HG03159 (cell line): Measurements from ENCODE around the gene SESN2.

Experiments
- ATAC-seq: cut with Tn5 transposase; IDR thresholded peaks from one replicate; pipeline ENCODE4 v1.9.1; 2021; ENCODE audit warnings: mild to moderate bottlenecking, moderate library complexity; ENCODE audit not compliant: unreplicated experiment

The SESN2 gene

GRCh38 chr1:28249013-28249865 is 10.1 kb upstream of the SESN2 start:
- no peak for ATAC-seq

- no peak for ATAC-seq
These were observed 9.4 kb upstream of the SESN2 start for GRCh38 chr1:28249866-28250295.

GRCh38 chr1:28256197-28256827 is 3.0 kb upstream of the SESN2 start:
- no peak for ATAC-seq

GRCh38 chr1:28257736-28258135 is 1.6 kb upstream of the SESN2 start:
- no peak for ATAC-seq

- ATAC-seq = no peak
These were observed 578 bp upstream of the SESN2 start for GRCh38 chr1:28258628-28259251.

GRCh38 chr1:28259934-28260802 is 850 bp downstream of the SESN2 start:
- no peak for ATAC-seq

GRCh38 chr1:28260803-28261174 is 1.5 kb downstream of the SESN2 start:
- no peak for ATAC-seq

- no peak for ATAC-seq
These were observed 5.6 kb downstream of the SESN2 start for GRCh38 chr1:28264897-28265296.

GRCh38 chr1:28265577-28265976 is 6.3 kb downstream of the SESN2 start:
- no peak for ATAC-seq

GRCh38 chr1:28266920-28267322 is 7.6 kb downstream of the SESN2 start:
- no peak for ATAC-seq

- ATAC-seq = no peak
These were observed 8.3 kb downstream of the SESN2 start for GRCh38 chr1:28267633-28268032.

GRCh38 chr1:28269529-28269928 is 10.2 kb downstream of the SESN2 start:
- no peak for ATAC-seq

GRCh38 chr1:28272215-28272852 is 13.0 kb downstream of the SESN2 start:
- no peak for ATAC-seq

- ATAC-seq = no peak
These were observed 14.0 kb downstream of the SESN2 start for GRCh38 chr1:28273216-28273860.

- no peak for ATAC-seq
These were observed 19.4 kb downstream of the SESN2 start for GRCh38 chr1:28278763-28279162.

GRCh38 chr1:28279721-28280120 is 20.4 kb downstream of the SESN2 start:
- ATAC-seq = no peak

- no peak for ATAC-seq
These were observed 21.2 kb downstream of the SESN2 start for GRCh38 chr1:28280501-28280900.

- ATAC-seq = no peak
These were observed 21.7 kb downstream of the SESN2 start for GRCh38 chr1:28280977-28281381.

GRCh38 chr1:28281608-28282425 is 22.5 kb downstream of the SESN2 start:
- no peak for ATAC-seq
